Endothelial cell of umbilical vein (primary cell): ENCODE measurements around the gene SMIM38. TPM values are rescaled to one million over a fixed set of nuclear protein-coding genes. Genes with fewer than 3 reads are reported as not detected.

Experiments used
- BruUV-seq: library from RNA; stranded (reverse); fragments of 400-500 nt; replicated peaks from 2 replicates; lab custom pipeline; 2021; lab: Mats Ljungman, UMichigan
- CTCF ChIA-PET: fragments of 300-600, 350-600 bp; sonication (Branson Sonifier 250); formaldehyde crosslinking; loops from one replicate; lab custom pipeline; 2021; ENCODE audit warnings: antibody characterized with exemption, inconsistent platforms; lab: Charles Lee
- POLR2A ChIA-PET: fragments of 300-600, 350-600 bp; sonication (Branson Sonifier 250); formaldehyde crosslinking; loops from one replicate; lab custom pipeline; 2021; ENCODE audit warnings: antibody characterized with exemption, inconsistent platforms; lab: Charles Lee
- DNase-seq: peaks from one replicate; pipeline ENCODE4 v3.0.0-alpha.2; 2011; ENCODE audit warnings: low read depth, low spot score
- FAIRE-seq: peaks from 2 replicates; lab custom pipeline; 2011; peaks lifted over from hg19 to GRCh38; lab: Jason Lieb, UNC
- H2AFZ ChIP-seq: 2 replicates; pipeline ENCODE4 v1.6.0; 2012; ENCODE audit warnings: low read depth, low read length, control low read depth, inconsistent platforms
- H3K27ac ChIP-seq: 2 replicates; pipeline ENCODE4 v1.5.1; 2011; ENCODE audit warnings: low read depth, mild to moderate bottlenecking, control low read depth, low read length, moderate library complexity; ENCODE audit not compliant: insufficient read depth
- H3K27me3 ChIP-seq, 2 experiments: 2 replicates each; pipeline versions ENCODE4 v1.6.0 to v1.6.1; 2011; ENCODE audit warnings: low read length in 2 of 2, mixed read lengths in 1 of 2; ENCODE audit not compliant: control insufficient read depth in 2 of 2, insufficient read depth in 2 of 2
- H3K36me3 ChIP-seq, 2 experiments: 2 replicates in 1 of 2; 3 replicates in 1 of 2; pipeline ENCODE4 v1.5.1; 2011; ENCODE audit warnings: low read length in 2 of 2, mild to moderate bottlenecking in 1 of 2, moderate library complexity in 1 of 2; ENCODE audit not compliant: control insufficient read depth in 2 of 2, insufficient read depth in 2 of 2; ENCODE audit errors: extremely low read depth in 1 of 2
- H3K4me1 ChIP-seq: 3 replicates; pipeline ENCODE4 v1.5.1; 2011; ENCODE audit warnings: mild to moderate bottlenecking, low read length; ENCODE audit not compliant: control insufficient read depth, insufficient read depth; ENCODE audit errors: extremely low read depth
- H3K4me2 ChIP-seq: 2 replicates; pipeline ENCODE4 v1.6.1; 2011; ENCODE audit warnings: low read length, control low read depth, mixed read lengths; ENCODE audit not compliant: insufficient read depth
- H3K4me3 ChIP-seq, 3 experiments: fragments of 200-600 bp in 1 of 3; sonication (generic), shearing (Covaris generic) in 1 of 3; replicated peaks in 1 of 3; 2 replicates each; pipeline ENCODE4 v1.5.1; 2011 to 2016; ENCODE audit warnings: control low read depth in 3 of 3, low read length in 3 of 3, mild to moderate bottlenecking in 2 of 3, inconsistent platforms in 1 of 3, low read depth in 1 of 3, moderate library complexity in 1 of 3; ENCODE audit not compliant: insufficient read depth in 1 of 3
- H3K79me2 ChIP-seq: 2 replicates; pipeline ENCODE4 v1.6.0; 2012; ENCODE audit warnings: low read length, inconsistent platforms; ENCODE audit not compliant: control insufficient read depth, insufficient read depth
- H3K9ac ChIP-seq: replicated peaks from 2 replicates; pipeline ENCODE3; 2011; ENCODE audit warnings: low read length, control low read depth; ENCODE audit not compliant: insufficient read depth; ENCODE audit errors: extremely low read depth
- H3K9me1 ChIP-seq: replicated peaks from 3 replicates; pipeline ENCODE4 v1.6.0; 2011; ENCODE audit warnings: mild to moderate bottlenecking, low read length; ENCODE audit not compliant: control insufficient read depth, insufficient read depth; ENCODE audit errors: extremely low read depth
- H3K9me3 ChIP-seq: replicated peaks from 2 replicates; pipeline ENCODE4 v1.5.1; 2012; ENCODE audit warnings: low read length, inconsistent platforms; ENCODE audit not compliant: control insufficient read depth, insufficient read depth
- H4K20me1 ChIP-seq: replicated peaks from 2 replicates; pipeline ENCODE3; 2011; ENCODE audit warnings: mild to moderate bottlenecking, low read length; ENCODE audit not compliant: control insufficient read depth, insufficient read depth; ENCODE audit errors: extremely low read depth
- EZH2 ChIP-seq: IDR thresholded peaks from 2 replicates; pipeline ENCODE4 v1.6.1; 2012; ENCODE audit warnings: borderline replicate concordance, low read depth, mild to moderate bottlenecking, moderate library complexity, low read length, inconsistent platforms; ENCODE audit not compliant: severe bottlenecking
- FOS ChIP-seq: IDR thresholded peaks from 2 replicates; pipeline ENCODE4 v1.6.1; 2011; ENCODE audit warnings: mild to moderate bottlenecking, low read length, moderate library complexity, borderline replicate concordance; ENCODE audit not compliant: insufficient read depth
- GATA2 ChIP-seq: IDR thresholded peaks from 2 replicates; pipeline ENCODE4 v1.7.0; 2011; ENCODE audit warnings: low read depth, mild to moderate bottlenecking, moderate library complexity, mixed read lengths, low read length; ENCODE audit not compliant: insufficient read length, insufficient read depth
- JUN ChIP-seq: IDR thresholded peaks from 2 replicates; pipeline ENCODE4 v1.6.1; 2011; ENCODE audit warnings: borderline replicate concordance, low read depth; ENCODE audit not compliant: insufficient read length, insufficient read depth
- MYC ChIP-seq: IDR thresholded peaks from one replicate; pipeline ENCODE4 v1.6.1; 2011; ENCODE audit warnings: mild to moderate bottlenecking, low read depth, low read length
- POLR2AphosphoS5 ChIP-seq: IDR thresholded peaks from 2 replicates; pipeline ENCODE4 v1.6.1; 2012; ENCODE audit warnings: low read depth, mild to moderate bottlenecking, control low read depth, low read length, moderate library complexity; ENCODE audit not compliant: insufficient read depth
- dilution Hi-C: fragments of 300-500 bp; cut with MboI; formaldehyde crosslinking; loops from one replicate; pipeline ENCODE4 v1.15.0; 2019; ENCODE audit warnings: low sequenced_read_pairs; ENCODE audit not compliant: extremely low pct_ligation_motif_present
- intact Hi-C: fragments of 100-400 bp; cut with micrococcal nuclease; formaldehyde crosslinking; loops from one replicate; pipeline ENCODE4 v1.10.0; 2022
- polyA plus RNA-seq, 4 experiments: library from polyadenylated mRNA; depleted of rRNA in 3 of 4; stranded (reverse) in 3 of 4; unstranded in 1 of 4; fragments of >200 nt; gene quantifications; 2 replicates each; pipeline versions ENCODE4 v1.2.1 to v1.2.3, GENCODE V29; 2011 to 2012; ENCODE audit warnings: missing spikeins in 1 of 4
- total RNA-seq: library from RNA; stranded (reverse); gene quantifications from 2 replicates; pipeline ENCODE4 v1.2.3, GENCODE V29; 2021
- TF ChIP-seq, protein P1 (sequence below), 2 donors: IDR thresholded peaks; 1 replicate in 1 of 2; 2 replicates in 1 of 2; pipeline ENCODE4 v1.5.1; 2011; ENCODE audit warnings: low read length in 2 of 2, mild to moderate bottlenecking in 2 of 2, moderate library complexity in 2 of 2, control low read depth in 1 of 2, inconsistent platforms in 1 of 2, low read depth in 1 of 2; ENCODE audit not compliant: insufficient read depth in 1 of 2; ENCODE audit errors: extremely low read depth in 1 of 2
- TF ChIP-seq, protein P2 (sequence below): IDR thresholded peaks from 2 replicates; pipeline ENCODE4 v1.6.1; 2011; ENCODE audit not compliant: insufficient read depth, insufficient read length

The SMIM38 gene
- total and polyA plus RNA-seq, 2 donors (not counting 3 experiments of a cell fraction or from before 2014, with no cell fraction given): 0.03 TPM; not detected in 1

- DNase-seq (no peak), FAIRE-seq (no peak)
- H3K36me3 ChIP-seq: no peaks in the 10 kb centered on the region
- intact Hi-C loops (no loop called here), dilution Hi-C loops (no loop called here)
- ChIA-PET CTCF (interaction anchor here (1.9 kb wide), 1 partner anchor 61 kb away, joined by 4 read pairs; no protein-coding TSS in a partner anchor), POLR2A (no interaction called here)
- no peaks in the 10 kb centered on the region for H3K79me2 ChIP-seq
- no peak overlapping the region for H3K9ac ChIP-seq
- H3K27me3 ChIP-seq: peaks cover 0 to 4% of the 10 kb centered on the region in 2 experiments
- TF ChIP-seq GATA2: no peak
- no peak overlapping the region for H2AFZ ChIP-seq
- no peaks in the 10 kb centered on the region for H3K9me3 ChIP-seq
- H3K4me3 ChIP-seq: no peak overlapping the region
- H3K4me1 ChIP-seq: no peaks in the 10 kb centered on the region
- H3K27ac ChIP-seq: no peak overlapping the region
- no TSS peak for BruUV-seq
- H3K4me2 ChIP-seq: no peak overlapping the region
- H3K9me1 ChIP-seq: no peaks in the 10 kb centered on the region
- H4K20me1 ChIP-seq: no peaks in the 10 kb centered on the region
These were observed 37.4 kb downstream of the SMIM38 start for GRCh38 chr11:69193151-69193550.

DNA sequence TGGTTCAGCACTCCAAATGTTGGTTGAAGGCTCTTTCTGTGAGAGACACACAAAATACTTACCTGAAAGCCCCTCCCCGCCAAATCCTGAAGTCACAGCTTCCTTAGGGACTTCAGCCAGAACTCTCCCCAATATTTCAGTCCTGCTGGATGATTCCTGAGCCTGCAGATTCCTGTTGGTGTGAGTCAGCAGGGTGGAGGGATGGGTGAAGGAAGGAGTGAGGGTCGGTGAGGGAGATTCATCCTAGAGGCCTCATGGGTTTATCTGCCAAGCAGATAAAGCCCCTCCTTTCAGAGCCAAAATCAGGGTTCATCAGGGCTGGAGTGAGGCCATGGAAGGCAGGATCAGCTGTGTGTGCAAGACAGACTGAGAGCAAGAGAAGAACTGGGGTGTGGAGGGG is 37.9 kb downstream of the SMIM38 start:
- Histone ChIP-seq H3K9ac (no peak overlapping the region), H3K27ac (no peak overlapping the region), H2AFZ (no peak overlapping the region), H3K4me1 (no peaks in the 10 kb centered on the region), H3K9me3 (no peaks in the 10 kb centered on the region), H3K4me2 (no peak overlapping the region), H3K9me1 (no peaks in the 10 kb centered on the region), H3K27me3 (peaks cover 0 to 7% of the 10 kb centered on the region in 2 experiments), H3K79me2 (no peaks in the 10 kb centered on the region), H4K20me1 (no peaks in the 10 kb centered on the region), H3K4me3 (no peak overlapping the region), H3K36me3 (no peaks in the 10 kb centered on the region)
- TF ChIP-seq GATA2 (no peak), MYC (no peak), JUN (no peak), POLR2AphosphoS5 (no peak), FOS (no peak), EZH2 (no peak)
- TF ChIP-seq, protein P1, sequence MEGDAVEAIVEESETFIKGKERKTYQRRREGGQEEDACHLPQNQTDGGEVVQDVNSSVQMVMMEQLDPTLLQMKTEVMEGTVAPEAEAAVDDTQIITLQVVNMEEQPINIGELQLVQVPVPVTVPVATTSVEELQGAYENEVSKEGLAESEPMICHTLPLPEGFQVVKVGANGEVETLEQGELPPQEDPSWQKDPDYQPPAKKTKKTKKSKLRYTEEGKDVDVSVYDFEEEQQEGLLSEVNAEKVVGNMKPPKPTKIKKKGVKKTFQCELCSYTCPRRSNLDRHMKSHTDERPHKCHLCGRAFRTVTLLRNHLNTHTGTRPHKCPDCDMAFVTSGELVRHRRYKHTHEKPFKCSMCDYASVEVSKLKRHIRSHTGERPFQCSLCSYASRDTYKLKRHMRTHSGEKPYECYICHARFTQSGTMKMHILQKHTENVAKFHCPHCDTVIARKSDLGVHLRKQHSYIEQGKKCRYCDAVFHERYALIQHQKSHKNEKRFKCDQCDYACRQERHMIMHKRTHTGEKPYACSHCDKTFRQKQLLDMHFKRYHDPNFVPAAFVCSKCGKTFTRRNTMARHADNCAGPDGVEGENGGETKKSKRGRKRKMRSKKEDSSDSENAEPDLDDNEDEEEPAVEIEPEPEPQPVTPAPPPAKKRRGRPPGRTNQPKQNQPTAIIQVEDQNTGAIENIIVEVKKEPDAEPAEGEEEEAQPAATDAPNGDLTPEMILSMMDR (IDR thresholded peaks at IDR 0.05; ENCODE audit: extremely low read depth in 1 of 2, insufficient read depth in 1 of 2, low read depth in 1 of 2, low read length in 2 of 2): no peak
- TF ChIP-seq, protein P2, sequence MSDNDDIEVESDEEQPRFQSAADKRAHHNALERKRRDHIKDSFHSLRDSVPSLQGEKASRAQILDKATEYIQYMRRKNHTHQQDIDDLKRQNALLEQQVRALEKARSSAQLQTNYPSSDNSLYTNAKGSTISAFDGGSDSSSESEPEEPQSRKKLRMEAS: no peak
- no peak for DNase-seq
- CTCF ChIA-PET: no interaction called here
- no TSS peak for BruUV-seq
- POLR2A ChIA-PET: no interaction called here
- dilution Hi-C loops (no loop called here), intact Hi-C loops (no loop called here)
- FAIRE-seq: no peak
